ENCODE data around the gene KIAA0513. TPM values are rescaled to one million over a fixed set of nuclear protein-coding genes. Genes with fewer than 3 reads are reported as not detected.

Gene KIAA0513
- total and polyA plus RNA-seq, 10 donors: 1.7 to 30.0 (median 21.9) TPM

DNA sequence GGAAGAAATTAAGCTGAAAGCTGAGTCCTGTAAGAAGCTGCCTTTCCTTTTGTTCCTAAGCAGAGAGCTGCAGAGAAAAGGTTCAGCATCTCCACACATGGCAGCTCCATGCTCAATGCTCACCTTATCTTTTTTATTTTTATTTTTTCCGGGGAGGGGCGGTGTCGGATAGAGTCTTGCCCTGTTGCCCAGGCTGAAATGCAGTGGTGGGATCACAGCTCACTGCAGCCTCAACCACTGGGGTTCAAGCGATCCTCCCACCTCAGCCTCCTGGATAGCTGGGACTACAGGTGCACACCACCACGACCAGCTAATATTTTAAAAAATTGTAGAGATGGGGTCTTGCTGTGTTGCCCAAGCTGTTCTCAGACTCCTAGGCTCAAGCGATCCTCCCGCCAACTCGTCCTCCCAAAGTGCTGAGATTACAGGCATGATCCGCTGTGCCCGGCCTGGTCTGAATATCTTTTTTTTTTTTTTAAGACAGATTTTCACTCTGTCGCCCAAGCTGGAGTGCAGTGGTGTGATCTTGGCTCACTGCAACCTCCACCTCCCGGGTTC lies 112.9 kb downstream of the KIAA0513 start:
- no peak for TF ChIP-seq POLR2AphosphoS5 (IDR thresholded peaks at IDR 0.05)
- TF ChIP-seq POLR2A (IDR thresholded peaks at IDR 0.05): no peak
- TF ChIP-seq, protein P1, sequence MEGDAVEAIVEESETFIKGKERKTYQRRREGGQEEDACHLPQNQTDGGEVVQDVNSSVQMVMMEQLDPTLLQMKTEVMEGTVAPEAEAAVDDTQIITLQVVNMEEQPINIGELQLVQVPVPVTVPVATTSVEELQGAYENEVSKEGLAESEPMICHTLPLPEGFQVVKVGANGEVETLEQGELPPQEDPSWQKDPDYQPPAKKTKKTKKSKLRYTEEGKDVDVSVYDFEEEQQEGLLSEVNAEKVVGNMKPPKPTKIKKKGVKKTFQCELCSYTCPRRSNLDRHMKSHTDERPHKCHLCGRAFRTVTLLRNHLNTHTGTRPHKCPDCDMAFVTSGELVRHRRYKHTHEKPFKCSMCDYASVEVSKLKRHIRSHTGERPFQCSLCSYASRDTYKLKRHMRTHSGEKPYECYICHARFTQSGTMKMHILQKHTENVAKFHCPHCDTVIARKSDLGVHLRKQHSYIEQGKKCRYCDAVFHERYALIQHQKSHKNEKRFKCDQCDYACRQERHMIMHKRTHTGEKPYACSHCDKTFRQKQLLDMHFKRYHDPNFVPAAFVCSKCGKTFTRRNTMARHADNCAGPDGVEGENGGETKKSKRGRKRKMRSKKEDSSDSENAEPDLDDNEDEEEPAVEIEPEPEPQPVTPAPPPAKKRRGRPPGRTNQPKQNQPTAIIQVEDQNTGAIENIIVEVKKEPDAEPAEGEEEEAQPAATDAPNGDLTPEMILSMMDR (IDR thresholded peaks at IDR 0.05 in 8 of 11, conservative IDR thresholded peaks at IDR 0.05 in 3 of 11): no peak
- no peak overlapping the region for H3K4me3 ChIP-seq
- peaks cover 0 to 43% (median 5%) of the 10 kb centered on the region in 7 donors for H3K27me3 ChIP-seq (replicated peaks in 1 of 7)
- intact Hi-C loops (cut with DNase I; ENCODE audit: low total_unique reads): no loop called here
- H3K4me1 ChIP-seq: peaks cover 12 to 78% (median 60%) of the 10 kb centered on the region in 6 donors
- H3K9me3 ChIP-seq: no peaks in the 10 kb centered on the region
- DNase-seq: no peak
- 77 to 94% (median 89%) methylated on average over 12 of the region's 12 CpGs for WGBS, 5 donors
- no peaks in the 10 kb centered on the region for H3K36me3 ChIP-seq
- H3K27ac ChIP-seq: no peak overlapping the region

DNA sequence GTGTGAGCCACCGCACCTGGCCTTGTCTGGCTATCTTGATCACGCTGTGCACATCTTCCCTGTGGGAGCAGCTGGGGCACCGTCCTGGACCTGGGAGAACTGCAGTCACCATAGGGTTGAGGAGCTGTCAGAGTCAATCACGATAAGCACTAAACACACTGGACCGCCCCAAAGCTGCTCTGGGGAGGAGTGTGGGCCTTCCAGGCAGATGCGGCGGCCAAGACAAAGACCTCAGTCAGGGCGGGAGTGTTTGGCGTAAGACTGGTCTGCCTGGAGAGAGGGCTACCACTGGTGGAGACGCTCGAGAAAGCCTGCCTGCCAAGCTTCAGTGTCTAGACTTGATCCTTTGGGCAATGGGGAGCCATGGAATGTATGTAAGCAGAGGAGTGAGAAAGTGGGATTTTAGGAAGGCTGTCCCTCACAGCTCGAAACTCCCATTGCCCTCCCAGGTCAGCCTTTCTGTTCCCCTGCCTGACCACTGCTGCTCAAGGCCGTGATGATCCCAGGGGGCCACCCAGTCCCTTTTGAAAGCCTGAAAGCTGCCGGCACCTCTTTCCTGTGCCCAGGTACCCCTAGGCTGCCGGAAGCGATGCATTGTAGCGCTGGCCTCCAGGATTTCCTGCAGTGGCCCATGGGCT lies 114.0 kb downstream of the KIAA0513 start:
- Histone ChIP-seq H3K27ac (peak overlapping the region in 4 of 8 donors; percentile 6 to 31 (median 22)), H3K27me3 (replicated peaks in 1 of 7) (peaks cover 0 to 37% (median 5%) of the 10 kb centered on the region in 7 donors), H3K4me3 (no peak overlapping the region), H3K36me3 (no peaks in the 10 kb centered on the region), H3K9me3 (no peaks in the 10 kb centered on the region), H3K4me1 (peaks cover 12 to 77% (median 56%) of the 10 kb centered on the region in 6 donors)
- WGBS, 5 donors: 62 to 85% (median 78%) methylated on average over 15 to 17 of the region's 17 CpGs
- TF ChIP-seq, protein P1 (IDR thresholded peaks at IDR 0.05 in 8 of 11, conservative IDR thresholded peaks at IDR 0.05 in 3 of 11): no peak
- TF ChIP-seq POLR2A (IDR thresholded peaks at IDR 0.05): no peak
- no peak for TF ChIP-seq POLR2AphosphoS5 (IDR thresholded peaks at IDR 0.05)
- intact Hi-C loops (cut with DNase I; ENCODE audit: low total_unique reads): no loop called here
- DNase-seq: no peak

DNA sequence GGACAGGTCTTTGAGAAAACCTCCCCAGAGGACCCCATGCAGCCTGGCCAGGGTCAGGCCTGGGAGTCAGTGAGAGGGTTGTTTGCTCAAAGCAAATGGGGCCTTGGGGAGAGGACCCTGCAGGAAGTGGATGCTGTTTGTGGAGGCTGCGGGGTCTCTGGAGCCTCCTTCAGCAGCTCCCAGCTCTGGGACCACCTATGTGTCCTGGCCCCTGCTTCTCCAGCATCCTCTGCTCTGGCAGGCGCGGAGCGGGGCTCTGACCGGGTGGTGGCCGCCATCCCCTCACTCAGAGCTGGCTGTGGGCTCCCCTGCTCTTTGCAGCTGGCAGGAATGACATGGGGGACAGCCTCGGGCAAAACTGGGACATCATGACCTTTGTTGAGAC lies 114.5 kb downstream of the KIAA0513 start:
- H3K36me3 ChIP-seq: no peaks in the 10 kb centered on the region
- no peak for DNase-seq
- TF ChIP-seq POLR2A (IDR thresholded peaks at IDR 0.05) (no peak), POLR2AphosphoS5 (IDR thresholded peaks at IDR 0.05) (no peak)
- TF ChIP-seq, protein P1 (IDR thresholded peaks at IDR 0.05 in 8 of 11, conservative IDR thresholded peaks at IDR 0.05 in 3 of 11): no peak
- H3K9me3 ChIP-seq: no peaks in the 10 kb centered on the region
- 87 to 95% (median 90%) methylated on average over 6 to 7 of the region's 7 CpGs for WGBS, 5 donors
- peaks cover 12 to 77% (median 56%) of the 10 kb centered on the region in 6 donors for H3K4me1 ChIP-seq
- peak overlapping the region in 3 of 8 donors; percentile 22 to 31 (median 23) for H3K27ac ChIP-seq
- H3K27me3 ChIP-seq (replicated peaks in 1 of 7): peaks cover 0 to 32% (median 5%) of the 10 kb centered on the region in 7 donors
- intact Hi-C loops (cut with DNase I; ENCODE audit: low total_unique reads): no loop called here
- H3K4me3 ChIP-seq: no peak overlapping the region

DNA sequence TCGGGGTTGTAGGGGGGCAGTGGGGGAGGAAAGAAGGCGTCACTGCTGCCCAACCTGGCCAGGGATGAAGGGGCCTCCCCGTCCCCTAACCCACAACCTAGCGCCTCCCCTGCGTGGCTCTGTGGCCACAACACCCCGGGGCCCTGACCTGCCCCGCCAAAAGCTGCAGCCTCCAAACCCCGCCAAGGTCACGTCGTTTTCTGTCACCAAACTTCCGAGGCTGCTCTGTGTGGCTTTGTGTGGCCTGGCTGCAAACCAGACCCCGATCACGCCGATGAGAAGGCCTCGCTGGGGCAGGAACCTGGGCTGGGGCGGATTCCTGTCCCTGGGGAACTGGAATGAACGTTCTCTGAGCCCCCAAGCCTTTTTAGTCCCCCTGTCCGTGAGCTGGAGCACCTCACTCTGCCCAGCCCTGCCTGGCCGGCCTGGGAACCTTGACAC lies 115.2 kb downstream of the KIAA0513 start:
- no peak overlapping the region for H3K4me3 ChIP-seq

More for the DNA sequence above, 115.2 kb downstream of the KIAA0513 start:
- no peak for DNase-seq
- intact Hi-C loops (cut with DNase I; ENCODE audit: low total_unique reads): no loop called here
- Histone ChIP-seq H3K36me3 (no peaks in the 10 kb centered on the region), H3K27me3 (replicated peaks in 1 of 7) (peaks cover 0 to 26% (median 0%) of the 10 kb centered on the region in 7 donors), H3K4me1 (peaks cover 9 to 76% (median 53%) of the 10 kb centered on the region in 6 donors), H3K27ac (peak overlapping the region in 2 of 8 donors; percentile 23 to 31), H3K9me3 (no peaks in the 10 kb centered on the region)
- TF ChIP-seq POLR2A (IDR thresholded peaks at IDR 0.05) (no peak), POLR2AphosphoS5 (IDR thresholded peaks at IDR 0.05) (no peak)
- TF ChIP-seq, protein P1 (IDR thresholded peaks at IDR 0.05 in 8 of 11, conservative IDR thresholded peaks at IDR 0.05 in 3 of 11): no peak
- 44 to 66% (median 58%) methylated on average over 11 to 19 of the region's 19 CpGs for WGBS, 5 donors

All from spleen (tissue), 11 donors.